Astrocyte (in vitro differentiated cells and primary cell): ENCODE results near the gene CDC45. TPM values are rescaled to one million over a fixed set of nuclear protein-coding genes. Genes with fewer than 3 reads are reported as not detected.

Source experiments
- DNase-seq: peaks from one replicate; pipeline ENCODE4 v3.0.0-alpha.2; 2010; ENCODE audit warnings: low read depth
- FAIRE-seq: peaks from 2 replicates; lab custom pipeline; 2011; peaks lifted over from hg19 to GRCh38; lab: Jason Lieb, UNC
- H2AFZ ChIP-seq: 2 replicates; pipeline ENCODE4 v1.6.0; 2012; ENCODE audit warnings: low read depth, low read length, inconsistent platforms
- H3K27ac ChIP-seq: 2 replicates; pipeline ENCODE4 v1.5.1; 2011; ENCODE audit warnings: low read depth, low read length, inconsistent platforms
- H3K27me3 ChIP-seq: 2 replicates; pipeline ENCODE4 v1.6.0; 2011; ENCODE audit warnings: low read length, inconsistent platforms; ENCODE audit not compliant: insufficient read depth
- H3K36me3 ChIP-seq: 2 replicates; pipeline ENCODE4 v1.5.1; 2011; ENCODE audit warnings: low read length, inconsistent platforms; ENCODE audit not compliant: insufficient read depth
- H3K4me1 ChIP-seq: 2 replicates; pipeline ENCODE4 v1.5.1; 2011; ENCODE audit warnings: low read length, inconsistent platforms; ENCODE audit not compliant: insufficient read depth
- H3K4me2 ChIP-seq: 2 replicates; pipeline ENCODE4 v1.6.0; 2012; ENCODE audit warnings: low read length, inconsistent platforms
- H3K4me3 ChIP-seq: 2 replicates; pipeline ENCODE4 v1.5.1; 2011; ENCODE audit warnings: low read depth, mild to moderate bottlenecking, low read length, inconsistent platforms; ENCODE audit not compliant: insufficient read depth
- H3K79me2 ChIP-seq: 2 replicates; pipeline ENCODE4 v1.6.0; 2012; ENCODE audit warnings: mild to moderate bottlenecking, low read length, inconsistent platforms; ENCODE audit not compliant: insufficient read depth
- H3K9ac ChIP-seq: 2 replicates; pipeline ENCODE4 v1.6.0; 2012; ENCODE audit warnings: mild to moderate bottlenecking, low read length, inconsistent platforms
- H3K9me3 ChIP-seq: 2 replicates; pipeline ENCODE4 v1.5.1; 2012; ENCODE audit warnings: low read depth, mild to moderate bottlenecking, low read length, inconsistent platforms; ENCODE audit not compliant: insufficient read depth
- H4K20me1 ChIP-seq: 2 replicates; pipeline ENCODE4 v1.6.0; 2012; ENCODE audit warnings: low read length, inconsistent platforms; ENCODE audit not compliant: insufficient read depth
- H3K27ac Mint-ChIP-seq: one replicate; pipeline ENCODE4 v1.8.0; 2021; ENCODE audit warnings: mild to moderate bottlenecking, mixed read lengths; ENCODE audit not compliant: unreplicated experiment
- H3K27me3 Mint-ChIP-seq: one replicate; pipeline ENCODE4 v1.8.0; 2021; ENCODE audit warnings: low read depth, mixed read lengths; ENCODE audit not compliant: unreplicated experiment
- H3K36me3 Mint-ChIP-seq: one replicate; pipeline ENCODE4 v1.8.0; 2021; ENCODE audit warnings: low read depth, mixed read lengths; ENCODE audit not compliant: unreplicated experiment
- H3K4me1 Mint-ChIP-seq: one replicate; pipeline ENCODE4 v1.8.0; 2021; ENCODE audit warnings: low read depth, mixed read lengths; ENCODE audit not compliant: unreplicated experiment
- H3K4me3 Mint-ChIP-seq: one replicate; pipeline ENCODE4 v1.8.0; 2021; ENCODE audit warnings: mild to moderate bottlenecking, moderate library complexity, mixed read lengths; ENCODE audit not compliant: unreplicated experiment
- H3K9me3 Mint-ChIP-seq: one replicate; pipeline ENCODE4 v1.8.0; 2021; ENCODE audit warnings: mild to moderate bottlenecking, mixed read lengths; ENCODE audit not compliant: unreplicated experiment
- CTCF ChIP-seq: IDR thresholded peaks from 2 replicates; pipeline ENCODE4 v1.5.1; 2011; ENCODE audit warnings: low read depth, mild to moderate bottlenecking, inconsistent platforms, low read length, moderate library complexity; ENCODE audit not compliant: insufficient read depth
- EZH2 ChIP-seq: IDR thresholded peaks from 2 replicates; pipeline ENCODE4 v1.6.1; 2012; ENCODE audit warnings: mild to moderate bottlenecking, low read length, inconsistent platforms; ENCODE audit not compliant: insufficient read depth
- total RNA-seq: library from RNA; stranded (reverse); gene quantifications from 2 replicates; pipeline ENCODE4 v1.2.1, GENCODE V29; 2021

Gene CDC45
- total RNA-seq, 1 donor from 2014 or later, result 2.1 TPM

- FAIRE-seq (no peak), DNase-seq (no peak)
- H3K9ac ChIP-seq, result peak overlapping the region; percentile 94
- H3K27ac ChIP-seq, result peak overlapping the region; percentile 48
- H3K27ac Mint-ChIP-seq, result no peak overlapping the region
- no peaks in the 10 kb centered on the region for H3K9me3 ChIP-seq
- peaks cover 8% of the 10 kb centered on the region for H3K36me3 ChIP-seq
- H3K27me3 Mint-ChIP-seq, result no peaks in the 10 kb centered on the region
- H3K79me2 ChIP-seq, result peaks cover 47% of the 10 kb centered on the region
- H3K36me3 Mint-ChIP-seq, result no peaks in the 10 kb centered on the region
- peak overlapping the region; percentile 92 for H3K4me3 ChIP-seq
- H4K20me1 ChIP-seq, result peaks cover 31% of the 10 kb centered on the region
- H2AFZ ChIP-seq, result peak overlapping the region; percentile 76
- peaks cover 16% of the 10 kb centered on the region for H3K4me1 Mint-ChIP-seq
- peak overlapping the region; percentile 92 for H3K4me3 Mint-ChIP-seq
- H3K27me3 ChIP-seq, result no peaks in the 10 kb centered on the region
- peaks cover 7% of the 10 kb centered on the region for H3K4me1 ChIP-seq
- H3K4me2 ChIP-seq, result peak overlapping the region; percentile 90
- no peaks in the 10 kb centered on the region for H3K9me3 Mint-ChIP-seq
- TF ChIP-seq CTCF, result no peak
- TF ChIP-seq EZH2, result no peak
Observed at GRCh38 chr22:19480173-19480568, 451 bp downstream of the CDC45 start.

- no peaks in the 10 kb centered on the region for H3K36me3 Mint-ChIP-seq
Observed at GRCh38 chr22:19480789-19481188, 1.1 kb downstream of the CDC45 start.

More at GRCh38 chr22:19480789-19481188, 1.1 kb downstream of the CDC45 start:
- H3K27ac ChIP-seq, result no peak overlapping the region
- H3K9ac ChIP-seq, result peak overlapping the region; percentile 94
- TF ChIP-seq EZH2 (no peak), CTCF (no peak)
- no peak for FAIRE-seq
- H3K4me2 ChIP-seq, result peak overlapping the region; percentile 90
- Mint-ChIP-seq H3K27ac (peak overlapping the region; percentile 63), H3K4me1 (peaks cover 10% of the 10 kb centered on the region), H3K9me3 (no peaks in the 10 kb centered on the region), H3K4me3 (peak overlapping the region; percentile 92), H3K27me3 (no peaks in the 10 kb centered on the region)
- H4K20me1 ChIP-seq, result peaks cover 24% of the 10 kb centered on the region
- H3K79me2 ChIP-seq, result peaks cover 41% of the 10 kb centered on the region
- peak overlapping the region; percentile 92 for H3K4me3 ChIP-seq
- H3K27me3 ChIP-seq, result no peaks in the 10 kb centered on the region
- H3K4me1 ChIP-seq, result peaks cover 7% of the 10 kb centered on the region
- no peak for DNase-seq
- no peak overlapping the region for H2AFZ ChIP-seq
- H3K9me3 ChIP-seq, result no peaks in the 10 kb centered on the region
- peaks cover 4% of the 10 kb centered on the region for H3K36me3 ChIP-seq
